Measurements from ENCODE around the gene CSTPP1.
"Not testable (repeated sequence)": the region's sequence is repeated elsewhere in the genome, so short reads cannot be mapped to it uniquely, and the experiment has no call there.

CSTPP1 gene

DNA sequence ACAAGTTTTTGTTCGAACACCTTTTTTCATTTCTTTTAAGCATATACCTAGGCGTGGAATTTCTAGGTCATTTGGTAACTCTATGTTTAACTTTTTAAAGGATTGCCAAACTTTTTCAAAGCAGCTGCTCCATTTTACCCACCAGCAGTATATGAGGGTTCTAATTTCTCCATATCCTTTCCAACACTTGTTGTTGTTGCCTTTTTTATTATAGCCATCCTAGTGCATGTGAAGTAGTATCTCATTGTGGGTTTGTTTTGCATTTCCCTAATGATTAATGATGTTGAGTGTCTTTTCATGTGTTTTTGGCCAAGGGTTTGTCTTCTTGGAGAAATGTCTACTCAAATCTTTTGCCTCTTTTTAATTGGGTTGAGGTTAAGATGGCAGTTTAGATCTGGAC, 24.5 kb downstream of the CSTPP1 start:
- no peak for DNase-seq

DNA sequence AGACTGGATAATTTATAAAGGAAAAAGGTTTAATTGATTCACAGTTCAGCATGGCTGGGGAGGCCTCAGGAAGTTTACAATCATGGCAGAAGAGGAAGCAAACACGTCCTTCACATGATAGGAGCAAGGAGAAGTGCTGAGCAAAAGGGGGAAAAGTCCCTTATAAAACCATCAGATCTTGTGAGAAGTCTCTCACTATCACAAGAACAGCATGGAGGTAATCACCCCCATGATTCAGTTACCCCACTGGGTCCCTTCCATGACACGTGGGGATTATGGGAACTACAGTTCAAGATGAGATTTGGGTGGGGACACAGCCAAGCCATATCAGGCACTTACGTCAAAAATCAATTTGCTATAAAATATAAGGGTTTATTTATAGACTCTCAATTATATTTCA, 25.3 kb downstream of the CSTPP1 start:
- not testable (repeated sequence) for DNase-seq

DNA sequence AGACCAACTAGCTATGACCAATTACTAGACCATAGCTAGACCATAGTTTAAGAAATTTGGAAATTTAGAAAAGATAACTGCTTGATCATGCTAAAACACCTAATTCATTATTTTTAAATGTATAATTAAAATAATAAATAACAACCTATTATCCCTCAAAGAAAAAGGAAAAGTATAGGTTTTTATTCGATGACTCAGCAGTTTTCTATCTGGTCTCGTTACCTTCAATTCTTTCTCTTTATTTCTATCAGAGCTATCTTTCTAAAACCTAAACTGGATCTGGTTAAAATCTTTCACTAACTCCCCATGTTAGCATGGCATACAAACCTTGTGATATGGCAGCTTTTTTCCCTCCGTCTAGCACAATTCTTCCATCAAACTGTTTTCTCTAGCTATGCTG, 27.3 kb downstream of the CSTPP1 start:
- DNase-seq, result no peak

DNA sequence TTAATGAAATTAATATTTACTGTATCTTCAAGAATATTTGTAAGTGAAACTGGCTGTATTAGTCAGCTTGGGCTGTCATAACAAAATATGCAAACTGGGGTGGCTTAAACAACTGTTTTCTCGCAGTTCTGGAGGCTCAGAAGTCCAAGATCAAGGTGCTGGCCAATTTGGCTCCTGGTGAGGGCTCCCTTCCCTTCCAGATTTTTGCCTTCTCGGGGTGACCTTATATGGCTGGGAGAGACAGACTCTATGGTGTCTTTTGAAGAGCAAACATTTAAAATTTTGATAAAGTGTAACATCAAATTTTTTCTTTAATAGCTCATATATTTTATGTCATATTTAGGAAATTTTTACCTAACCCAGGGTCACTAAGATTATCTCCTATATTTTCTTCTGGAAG, 30.2 kb downstream of the CSTPP1 start:
- DNase-seq, result no peak

DNA sequence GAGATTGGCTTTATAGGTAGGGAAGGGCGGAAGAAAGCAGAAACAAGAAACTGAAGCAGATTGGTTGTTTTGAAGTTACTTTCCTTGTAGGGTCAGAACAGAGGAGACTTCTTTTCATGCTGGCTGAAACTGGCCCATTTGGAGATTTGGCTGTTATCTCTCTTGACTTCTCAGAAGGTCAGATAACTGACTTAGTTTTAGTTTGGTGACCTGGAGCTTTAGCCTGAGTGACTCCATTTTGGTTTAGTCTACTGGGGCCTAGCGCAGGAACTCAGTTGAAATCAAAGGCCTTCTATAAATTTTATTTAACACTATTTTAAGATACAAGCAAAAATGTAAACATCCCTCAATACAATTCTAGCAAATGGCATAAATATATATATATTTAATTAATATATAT, 31.4 kb downstream of the CSTPP1 start:
- DNase-seq, result no peak

DNA sequence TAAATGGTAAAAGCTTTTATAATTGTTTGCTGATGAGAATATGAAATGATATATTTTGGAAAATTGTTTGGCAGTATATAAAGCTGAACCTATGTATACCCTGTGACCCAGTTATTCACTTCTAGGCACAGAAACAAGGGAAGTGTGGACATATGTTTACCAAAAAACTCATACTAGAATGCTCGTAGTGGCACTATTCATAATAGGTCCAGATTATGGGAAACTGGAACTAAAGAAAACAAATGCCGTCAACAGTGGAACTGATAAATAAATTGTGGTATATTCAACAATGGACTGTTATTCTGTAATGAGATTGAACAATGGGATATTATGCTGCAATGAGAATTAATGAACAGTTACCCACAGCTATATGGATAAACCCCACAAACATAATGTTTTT, 32.8 kb downstream of the CSTPP1 start:
- no peak for DNase-seq

DNA sequence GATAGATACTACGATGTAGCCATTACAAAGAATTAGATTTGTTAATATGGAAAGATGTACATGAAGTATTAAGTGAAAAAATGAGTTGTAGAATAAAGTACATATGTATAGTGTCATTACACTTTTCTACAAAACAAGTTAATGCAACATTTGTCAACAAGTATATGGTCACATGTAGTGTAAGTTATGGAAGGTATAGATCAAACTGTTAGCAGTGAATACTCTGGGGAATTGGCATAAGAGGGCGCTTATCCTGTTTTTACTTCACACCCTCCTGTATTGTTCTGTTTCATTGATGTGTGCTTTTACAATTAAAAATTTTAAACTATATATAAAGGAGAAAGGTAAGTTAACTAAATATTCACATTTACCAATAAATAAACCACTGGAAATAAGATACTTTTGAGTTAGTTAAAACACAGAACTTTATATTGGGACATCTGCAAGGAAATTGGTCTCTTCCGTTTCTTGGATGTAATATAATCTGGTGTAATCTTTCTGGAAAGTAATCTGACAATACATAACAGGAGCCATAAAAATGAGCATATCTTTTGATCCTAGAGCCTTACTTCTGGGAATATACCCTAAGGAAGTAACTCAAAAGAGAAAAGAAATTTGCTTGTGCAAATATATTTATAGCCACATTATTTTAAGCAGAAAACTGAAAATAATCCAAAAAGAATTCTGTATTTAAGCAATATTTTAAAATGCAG, 34.5 kb downstream of the CSTPP1 start:
- DNase-seq, result no peak

DNA sequence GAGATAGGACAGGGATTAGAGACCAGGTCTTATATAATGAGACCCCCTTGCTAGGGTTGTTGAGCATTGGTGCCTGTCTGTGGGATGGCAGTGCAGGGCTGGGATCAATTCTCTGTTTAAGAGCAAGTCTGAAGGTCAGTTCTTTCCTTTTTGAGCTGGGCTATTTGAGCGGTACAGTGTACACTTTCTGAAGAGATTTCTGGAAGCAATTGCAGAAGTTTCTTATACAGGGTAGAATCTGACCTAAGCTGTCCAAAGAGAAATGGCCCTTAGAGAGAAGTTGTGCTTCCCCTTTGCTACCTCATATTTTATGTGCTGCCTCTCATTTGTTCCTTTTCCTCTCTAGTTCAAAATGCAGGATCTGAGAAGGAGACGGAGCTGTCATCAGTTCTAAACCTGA, 35.8 kb downstream of the CSTPP1 start:
- no peak for DNase-seq

DNA sequence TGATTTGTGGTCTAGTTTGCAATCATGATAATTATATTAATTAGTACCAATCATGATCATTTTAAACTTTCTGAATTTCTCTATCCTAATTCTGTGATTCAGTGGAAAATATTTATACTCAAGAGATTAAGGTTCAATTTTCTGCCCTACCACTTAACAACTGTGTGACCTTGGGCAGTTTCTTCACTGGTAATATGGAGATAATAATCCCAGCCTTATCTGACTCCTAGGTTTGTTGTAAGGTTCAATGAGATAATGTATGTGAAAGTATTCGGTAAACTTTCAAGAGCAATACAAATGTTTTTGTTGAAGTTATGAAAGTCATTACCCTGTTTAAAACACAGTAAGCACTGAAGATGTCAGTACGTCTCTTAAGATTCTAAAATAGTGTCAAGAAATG, 36.3 kb downstream of the CSTPP1 start:
- no peak for DNase-seq

DNA sequence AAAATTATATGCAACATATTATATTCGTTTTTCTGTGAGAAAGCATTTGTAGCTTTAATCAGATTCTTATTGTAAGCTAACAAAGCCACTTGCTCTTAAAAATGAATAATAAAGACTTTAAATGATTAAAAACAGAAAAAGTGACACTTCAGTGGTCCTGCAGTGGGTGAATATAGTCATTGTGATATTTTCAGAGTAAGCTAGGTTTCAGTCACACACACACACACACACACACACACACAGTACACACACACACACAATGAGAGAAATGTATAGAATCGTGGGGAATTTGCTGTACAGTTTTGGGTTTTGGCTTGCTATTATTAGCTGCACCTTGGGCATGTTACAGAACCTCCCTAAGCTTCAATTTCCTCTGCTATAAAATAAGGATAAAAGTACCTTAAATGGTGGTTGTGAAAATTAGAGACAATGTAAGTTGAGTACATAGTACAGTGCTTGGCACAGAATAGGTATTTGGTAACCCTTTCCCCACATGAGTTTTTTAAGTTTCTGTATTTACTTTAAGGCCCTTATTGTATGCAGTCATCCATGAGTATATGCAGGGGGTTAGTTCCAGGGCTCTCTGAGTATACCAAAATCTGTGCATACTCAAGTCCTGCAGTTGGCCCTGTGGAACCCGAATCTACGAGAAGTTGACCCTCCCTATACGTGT, 39.8 kb downstream of the CSTPP1 start:
- DNase-seq, result no peak

DNA sequence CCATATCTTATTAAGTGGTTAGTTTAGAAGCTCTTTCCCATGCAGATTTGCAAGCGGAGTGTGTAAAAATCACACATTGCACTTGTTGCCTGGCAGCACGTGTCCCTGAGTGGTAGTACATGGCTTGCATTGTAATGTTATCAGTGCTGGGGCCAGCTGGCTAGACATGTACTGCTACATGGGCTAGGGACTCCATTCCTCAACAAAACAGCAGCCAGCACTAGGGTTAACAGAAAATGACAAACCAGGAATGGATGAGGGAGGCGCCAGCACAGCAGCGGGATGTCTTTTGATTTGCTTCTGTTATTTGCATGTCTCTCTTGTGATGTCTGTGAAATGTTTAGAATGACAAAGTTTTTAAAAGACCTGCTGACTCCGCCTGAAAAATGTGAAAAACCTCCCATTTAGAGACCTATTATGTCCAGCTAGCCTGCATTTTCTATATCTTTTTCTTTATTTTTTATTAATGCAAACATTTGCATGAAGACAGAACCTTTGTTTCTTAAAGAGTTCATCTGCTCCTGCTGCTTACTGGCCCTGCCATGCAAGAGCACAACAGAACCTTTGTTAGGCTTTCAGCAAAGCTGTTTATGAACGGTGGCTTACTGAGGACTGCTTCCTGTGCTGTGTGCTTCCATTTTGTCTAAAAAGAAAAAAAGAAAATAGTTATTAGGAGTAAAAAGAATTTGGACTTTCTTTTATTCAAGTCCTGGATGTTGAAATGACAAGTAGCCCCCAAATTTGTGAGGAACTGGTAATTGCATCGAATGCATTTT, 40.7 kb downstream of the CSTPP1 start:
- no peak for DNase-seq

DNA sequence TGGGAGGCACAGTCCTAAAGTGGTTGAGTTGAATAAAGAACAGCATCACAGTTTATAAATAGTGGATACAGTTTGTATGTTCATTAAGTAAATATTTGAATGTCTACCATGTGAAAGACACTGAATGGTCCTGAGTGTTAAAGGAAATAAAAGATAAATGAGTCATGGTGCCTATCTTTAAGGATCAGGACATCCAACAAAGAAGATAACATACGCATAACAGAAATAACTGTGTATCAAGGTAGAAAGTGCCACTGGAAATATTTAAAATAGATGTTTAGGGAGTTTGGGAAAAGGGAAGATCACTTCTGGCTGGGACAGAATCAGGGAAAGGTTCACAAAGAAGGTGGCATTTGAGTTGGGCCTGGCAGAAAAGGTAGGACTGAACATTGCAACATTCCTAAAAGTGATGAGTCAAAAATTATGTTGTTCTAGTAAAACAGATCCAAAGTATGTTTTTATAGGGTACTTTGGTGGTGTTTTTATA, 41.5 kb downstream of the CSTPP1 start:
- no peak for DNase-seq

DNA sequence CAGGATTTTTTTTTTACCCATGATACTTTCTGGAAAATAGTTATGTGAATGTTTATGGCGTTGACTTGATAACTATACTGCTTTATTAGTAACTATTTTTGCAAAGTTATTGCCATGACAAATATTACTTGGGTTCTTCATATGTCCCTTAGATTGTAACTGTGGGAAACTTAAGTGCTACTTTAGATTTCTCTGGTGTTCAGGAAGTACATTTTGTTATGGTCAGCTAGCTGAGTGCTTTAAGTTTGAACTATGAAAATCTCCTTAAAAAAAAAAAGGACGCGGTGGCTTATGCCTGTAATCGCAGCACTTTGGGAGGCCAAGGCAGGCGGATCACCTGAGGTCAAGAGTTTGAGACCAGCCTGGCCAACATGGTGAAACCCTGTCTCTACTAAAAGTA, 42.8 kb downstream of the CSTPP1 start:
- no peak for DNase-seq

DNA sequence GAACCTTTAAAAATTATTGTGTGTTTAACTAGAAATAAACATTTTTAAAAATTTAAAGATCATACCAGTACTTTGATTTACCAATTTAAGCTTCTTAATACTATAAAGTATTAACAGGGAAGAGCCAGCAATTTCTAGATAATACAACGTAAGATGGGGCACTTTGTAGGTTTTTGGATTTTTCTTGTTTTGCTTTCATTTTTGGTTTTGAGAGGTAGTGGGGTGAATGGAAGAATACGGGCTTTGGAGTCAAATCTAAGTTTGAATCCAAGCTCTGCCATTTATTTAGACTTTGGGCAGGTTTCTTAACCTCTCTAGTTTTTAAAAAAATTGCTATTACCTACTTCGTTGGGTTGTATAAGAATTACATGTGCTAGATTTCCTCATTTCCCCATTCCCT, 44.9 kb downstream of the CSTPP1 start:
- no peak for DNase-seq

DNA sequence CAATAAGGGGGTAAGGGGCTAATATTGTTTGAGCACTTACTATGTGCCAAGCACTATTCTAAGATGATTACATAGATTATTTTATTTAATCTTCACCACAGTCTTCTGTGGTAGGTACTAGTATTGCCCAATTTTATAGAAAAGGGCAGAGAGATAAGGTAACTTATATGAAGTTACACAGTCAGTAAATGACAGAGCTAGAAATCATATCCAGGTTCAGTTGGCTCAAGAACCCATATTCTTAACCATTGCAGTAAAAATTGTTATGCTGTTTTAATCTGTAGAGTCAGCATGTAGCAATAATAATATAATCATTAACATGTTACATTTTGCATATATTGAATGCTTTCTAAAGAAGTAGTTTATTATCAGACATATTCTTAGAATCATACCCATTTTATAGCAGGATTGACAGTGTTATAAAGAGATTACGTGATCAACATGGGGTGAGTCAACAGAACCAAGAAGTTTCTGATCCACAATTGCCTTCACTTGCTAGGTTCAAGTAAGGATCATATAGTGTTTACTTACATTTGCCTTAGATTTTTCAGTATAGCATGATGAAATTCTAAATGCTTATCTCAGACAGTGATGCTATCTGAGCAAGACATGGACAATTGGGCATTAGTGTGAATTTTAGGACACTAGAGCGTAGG, 46.4 kb downstream of the CSTPP1 start:
- DNase-seq, result no peak

DNA sequence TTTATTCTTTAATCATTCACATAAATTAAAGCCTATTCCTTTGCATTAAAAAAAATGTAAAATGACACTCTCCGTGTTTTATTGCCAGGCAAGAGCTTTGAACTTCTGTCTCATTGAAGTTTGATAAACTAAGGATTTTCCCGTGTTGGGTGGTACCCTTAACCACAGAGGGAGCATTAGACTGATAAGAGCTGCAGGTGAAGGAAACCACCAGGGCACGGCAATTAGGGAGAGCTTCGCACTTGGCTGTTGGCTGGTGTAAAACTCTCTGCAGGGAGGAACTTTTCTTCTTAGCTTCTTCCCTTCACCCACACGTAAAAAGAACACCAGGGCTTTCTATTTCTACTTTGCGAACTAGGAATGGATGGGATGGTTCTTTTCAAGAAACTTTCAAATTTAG, 47.0 kb downstream of the CSTPP1 start:
- no peak for DNase-seq

DNA sequence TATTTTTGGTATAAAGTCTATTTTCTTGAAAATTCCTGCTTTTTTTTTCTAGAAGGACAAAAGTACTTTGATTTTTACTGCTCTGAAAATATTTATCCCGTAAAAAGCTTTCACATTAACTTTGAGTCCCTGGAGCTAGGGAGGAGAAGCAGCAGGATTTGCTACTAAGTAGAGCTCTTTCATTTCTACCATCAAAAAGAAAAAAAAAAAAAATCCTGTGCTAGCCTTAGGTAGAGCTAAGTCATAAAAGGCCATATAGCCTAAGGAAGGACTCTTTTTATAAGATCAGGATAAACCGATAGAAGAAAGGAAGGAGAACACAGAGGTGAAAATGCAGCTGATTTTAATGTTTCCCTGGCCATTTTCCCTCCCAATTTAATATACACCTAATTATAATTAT, 48.0 kb downstream of the CSTPP1 start:
- no peak for DNase-seq

DNA sequence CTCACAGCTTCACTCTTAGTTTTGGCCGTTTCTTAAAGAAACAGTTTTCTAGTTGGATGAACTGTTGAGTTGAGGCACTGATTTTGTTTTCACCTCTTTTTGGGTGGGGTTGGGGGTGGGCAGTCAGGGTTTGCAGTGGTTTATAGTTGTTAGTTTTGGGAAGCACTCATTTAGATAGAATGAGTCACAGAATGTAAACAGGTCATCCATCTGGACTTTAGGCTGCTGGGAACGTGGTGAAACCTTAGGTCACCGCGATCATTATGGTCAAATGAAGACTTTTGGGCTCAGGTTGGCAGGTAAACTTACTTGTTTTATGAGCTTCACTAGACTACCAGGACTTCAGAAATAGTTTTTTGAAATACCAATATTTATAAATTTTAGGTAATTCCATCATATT, 48.4 kb downstream of the CSTPP1 start:
- no peak for DNase-seq

DNA sequence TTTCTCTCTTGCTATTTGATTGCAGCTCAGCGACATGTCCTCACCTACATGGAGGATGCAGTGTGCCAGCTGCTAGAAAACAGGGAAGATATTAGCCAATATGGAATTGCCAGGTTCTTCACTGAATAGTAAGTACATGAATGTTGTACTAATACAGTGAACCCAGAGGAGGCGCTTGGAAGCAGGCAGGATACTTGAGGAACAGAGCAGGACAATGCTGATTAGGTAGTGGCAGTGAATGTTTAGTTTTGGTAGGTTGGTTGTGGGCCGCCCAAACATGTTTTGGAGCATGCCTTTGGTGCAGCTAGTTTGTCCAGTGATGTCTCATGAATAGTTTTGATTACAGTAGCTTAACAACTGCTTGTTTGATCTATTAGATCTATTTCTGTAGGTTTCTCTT, 50.6 kb downstream of the CSTPP1 start:
- DNase-seq, result no peak

DNA sequence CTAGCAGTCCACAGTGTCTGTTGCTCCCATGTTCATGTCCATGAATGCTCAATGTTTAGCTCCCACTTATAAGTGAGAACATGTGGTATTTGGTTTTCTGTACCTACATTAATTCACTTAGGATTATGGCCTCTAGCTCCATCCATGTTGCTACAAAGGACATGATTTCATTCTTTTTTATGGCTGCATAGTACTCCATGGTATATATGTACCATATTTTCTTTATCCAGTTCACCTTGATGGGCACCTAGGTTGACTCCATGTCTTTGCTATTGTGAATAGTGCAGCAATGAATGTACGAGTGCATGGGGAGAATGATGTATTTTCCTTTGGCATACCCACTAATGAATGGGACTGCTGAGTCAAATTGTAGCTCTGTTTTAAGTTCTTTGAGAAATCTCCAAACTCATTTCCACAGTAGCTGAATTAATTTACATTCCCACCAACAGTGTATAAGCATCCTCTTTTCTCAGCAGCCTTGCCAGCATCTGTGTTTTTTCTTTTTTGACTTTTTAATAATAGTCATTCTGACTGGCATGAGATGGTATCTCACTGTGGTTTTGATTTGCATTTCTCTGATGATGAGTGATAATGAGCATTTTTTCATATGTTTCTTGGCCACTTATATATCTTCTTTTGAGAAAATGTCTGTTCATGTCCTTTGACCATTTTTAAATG, 53.4 kb downstream of the CSTPP1 start:
- DNase-seq, result not testable (repeated sequence)

DNA sequence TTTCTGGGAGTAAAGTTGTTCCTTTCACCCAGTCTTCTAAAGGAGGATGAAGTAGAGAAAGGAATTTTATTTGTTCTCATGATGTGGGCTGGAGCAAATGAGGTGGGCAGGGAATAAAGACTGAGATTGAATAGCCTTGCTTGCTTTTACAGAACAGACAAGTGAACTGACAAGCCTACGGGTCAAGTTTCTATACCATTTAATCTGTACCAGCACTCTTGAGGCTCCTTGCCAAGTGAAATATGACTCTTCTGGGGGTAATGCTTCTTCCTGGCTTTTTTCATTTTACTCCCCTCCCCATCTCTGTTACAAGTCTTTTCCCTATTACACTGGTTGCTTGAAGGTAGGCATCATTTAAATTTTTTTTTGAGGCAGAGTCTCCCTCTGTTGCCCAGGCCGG, 54.8 kb downstream of the CSTPP1 start:
- DNase-seq, result no peak

DNA sequence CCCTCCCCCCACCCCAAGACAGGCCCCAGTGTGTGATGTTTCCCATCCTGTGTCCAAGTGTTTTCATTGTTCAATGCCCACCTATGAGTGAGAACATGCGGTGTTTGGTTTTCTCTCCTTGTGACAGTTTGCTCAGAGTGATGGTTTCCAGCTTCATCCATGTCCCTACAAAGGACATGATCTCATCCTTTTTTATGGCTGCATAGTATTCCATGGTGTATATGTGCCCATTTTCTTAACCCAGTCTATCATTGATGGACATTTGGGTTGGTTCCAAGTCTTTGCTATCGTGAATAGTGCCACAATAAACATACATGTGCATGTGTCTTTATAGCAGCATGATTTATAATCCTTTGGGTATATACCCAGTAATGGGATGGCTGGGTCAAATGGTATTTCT, 55.8 kb downstream of the CSTPP1 start:
- not testable (repeated sequence) for DNase-seq

DNA sequence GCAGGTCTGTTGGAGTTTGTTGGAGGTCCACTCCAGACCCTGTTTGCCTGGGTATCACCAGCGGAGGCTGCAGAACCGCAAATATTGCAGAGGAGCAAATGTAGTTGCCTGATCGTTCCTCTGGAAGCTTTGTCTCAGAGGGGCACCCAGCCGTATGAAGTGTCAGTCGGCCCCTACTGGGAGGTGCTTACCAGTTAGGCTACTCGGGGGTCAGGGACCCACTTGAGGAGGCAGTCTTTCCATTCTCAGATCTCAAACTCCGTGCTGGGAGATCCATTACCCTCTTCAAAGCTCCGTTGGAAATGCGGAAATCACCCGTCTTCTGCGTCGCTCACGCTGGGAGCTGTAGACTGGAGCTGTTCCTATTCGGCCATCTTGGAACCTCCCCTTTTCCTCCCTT, 61.2 kb downstream of the CSTPP1 start:
- not testable (repeated sequence) for DNase-seq

Measured in effector CD4-positive, alpha-beta T cell (primary cell).